GOT3 (cell line): ENCODE measurements around the gene UNC13A.
A peak's percentile ranks its signal among the peaks of the same experiment; 100 is the strongest.
"Not testable (repeated sequence)": the region's sequence is repeated elsewhere in the genome, so short reads cannot be mapped to it uniquely, and the experiment has no call there.

Experiments
- DNase-seq: peaks from one replicate; lab custom pipeline; 2025; ENCODE audit warnings: mixed read lengths; lab: John Stamatoyannopoulos, UW

UNC13A gene

GRCh38 chr19:17570291-17570690, 117.9 kb downstream of the UNC13A start:
- not testable (repeated sequence) for DNase-seq

- no peak for DNase-seq
Measured at GRCh38 chr19:17567940-17568339, 120.2 kb downstream of the UNC13A start.

GRCh38 chr19:17565611-17566010, 122.5 kb downstream of the UNC13A start:
- no peak for DNase-seq

- DNase-seq: no peak
Measured at GRCh38 chr19:17564781-17565180, 123.4 kb downstream of the UNC13A start.

GRCh38 chr19:17562561-17562960, 125.6 kb downstream of the UNC13A start:
- DNase-seq: no peak

- DNase-seq: no peak
Measured at GRCh38 chr19:17562097-17562496, 126.1 kb downstream of the UNC13A start.

GRCh38 chr19:17560205-17560595, 128.0 kb downstream of the UNC13A start:
- DNase-seq: no peak

- DNase-seq: no peak
Measured at GRCh38 chr19:17557466-17557865, 130.7 kb downstream of the UNC13A start.

GRCh38 chr19:17556995-17557394, 131.2 kb downstream of the UNC13A start:
- no peak for DNase-seq

- DNase-seq: no peak
Measured at GRCh38 chr19:17555929-17556813, 132.0 kb downstream of the UNC13A start.

GRCh38 chr19:17555480-17555928, 132.7 kb downstream of the UNC13A start, which contains the start of gene COLGALT1:
COLGALT1 (plus strand) TSS chr19:17555649; CDS start chr19:17555714, 65 bp downstream.
- peak; percentile 75 for DNase-seq

GRCh38 chr19:17554968-17555479, 133.1 kb downstream of the UNC13A start:
- no peak for DNase-seq

GRCh38 chr19:17553256-17553655, 134.9 kb downstream of the UNC13A start:
- DNase-seq: no peak

GRCh38 chr19:17552735-17553134, 135.4 kb downstream of the UNC13A start:
- not testable (repeated sequence) for DNase-seq
